ENCODE results near the gene FAT1.

- no peak for TF ChIP-seq POLR2A (IDR thresholded peaks at IDR 0.05)
- TF ChIP-seq POLR2AphosphoS5 (IDR thresholded peaks at IDR 0.05), result no peak
- TF ChIP-seq CTCF (IDR thresholded peaks at IDR 0.05), result no peak
- TF ChIP-seq EP300 (IDR thresholded peaks at IDR 0.05), result no peak
Measured at GRCh38 chr4:186703510-186703909, 20.1 kb downstream of the FAT1 start.
